SK-MEL-5 (cell line): ENCODE data around the gene CCDC197. TPM values are rescaled to one million over a fixed set of nuclear protein-coding genes. Genes with fewer than 3 reads are reported as not detected.

ENCODE experiments used
- DNase-seq: peaks from one replicate; pipeline ENCODE4 v3.0.0-alpha.2; 2016; ENCODE audit warnings: low read depth, low spot score
- in situ Hi-C: cut with HindIII; loops from 2 replicates; pipeline ENCODE4 v1.10.0; 2016; ENCODE audit warnings: low sequenced_read_pairs, high pct_unique_total_duplicates, low pct_unique_long_range_greater_than_20kb
- total RNA-seq: library from RNA; depleted of rRNA; stranded (reverse); fragments of >200 nt; shearing (Covaris generic); gene quantifications from 2 replicates; pipeline ENCODE4 v1.2.3, GENCODE V29; 2014

Gene CCDC197
- total RNA-seq, 1 experiment from 2014 or later, result not detected

DNA sequence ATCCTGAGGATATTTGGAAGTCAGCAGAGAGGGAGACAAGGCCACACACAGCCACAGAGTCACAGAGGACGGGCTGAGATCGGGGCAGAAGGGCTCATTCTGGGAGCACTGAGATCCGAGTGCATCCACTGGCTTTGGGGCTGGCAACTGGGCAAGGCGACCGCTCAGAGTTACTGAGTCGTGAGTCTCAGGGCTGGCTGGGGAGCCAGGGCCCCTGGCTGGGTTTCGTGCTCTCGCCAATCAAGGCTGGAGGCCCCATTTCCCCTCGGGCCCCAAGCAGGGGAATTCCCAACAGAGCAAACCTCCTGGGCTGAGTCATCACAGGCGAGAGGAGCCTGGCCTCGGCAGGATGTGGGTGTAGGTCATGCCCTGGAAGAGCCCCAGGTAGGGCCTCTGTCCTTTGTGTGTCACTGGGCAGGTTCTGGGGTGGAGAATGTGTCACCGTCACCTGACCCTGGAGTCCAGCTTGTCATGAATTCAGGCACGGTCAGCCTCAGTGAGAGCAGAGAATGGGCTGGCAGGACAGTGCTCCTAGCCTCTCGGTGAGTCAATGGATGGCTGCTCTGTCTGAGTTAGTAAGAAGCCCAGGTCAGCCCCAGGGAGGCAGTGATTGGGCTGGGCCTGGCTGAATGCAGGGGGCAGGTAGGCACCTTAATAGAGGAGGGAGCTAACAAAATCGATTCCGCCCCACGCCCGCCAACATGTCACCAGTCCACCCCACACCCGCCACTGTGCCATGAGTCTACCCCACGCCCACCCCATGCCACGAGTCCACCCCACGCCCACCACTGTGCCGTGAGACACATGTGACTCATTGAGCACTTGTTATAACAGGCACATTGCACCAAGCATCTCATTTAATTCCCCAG lies 37.6 kb upstream of the CCDC197 start:
- in situ Hi-C loops, result no loop called here
- peak; percentile 76 for DNase-seq

DNA sequence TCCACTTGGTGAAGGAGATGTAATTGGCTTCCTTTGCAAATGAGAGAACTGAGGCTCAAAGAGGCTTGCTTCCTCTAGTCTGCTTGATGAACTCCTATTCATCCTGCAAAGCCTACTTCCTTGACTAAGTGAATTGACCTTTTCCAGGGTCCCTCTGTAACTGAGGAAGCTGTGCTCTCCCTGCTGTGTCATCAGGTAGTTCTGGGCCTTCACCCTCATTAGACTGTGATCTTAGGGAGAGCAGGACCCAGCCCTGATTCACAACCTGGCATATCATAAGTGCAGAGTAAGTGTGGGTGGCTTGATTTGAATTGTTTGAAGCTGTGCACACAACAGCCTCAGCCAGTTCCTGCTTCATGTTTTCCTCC lies 37.0 kb upstream of the CCDC197 start:
- no peak for DNase-seq
- in situ Hi-C loops, result no loop called here

DNA sequence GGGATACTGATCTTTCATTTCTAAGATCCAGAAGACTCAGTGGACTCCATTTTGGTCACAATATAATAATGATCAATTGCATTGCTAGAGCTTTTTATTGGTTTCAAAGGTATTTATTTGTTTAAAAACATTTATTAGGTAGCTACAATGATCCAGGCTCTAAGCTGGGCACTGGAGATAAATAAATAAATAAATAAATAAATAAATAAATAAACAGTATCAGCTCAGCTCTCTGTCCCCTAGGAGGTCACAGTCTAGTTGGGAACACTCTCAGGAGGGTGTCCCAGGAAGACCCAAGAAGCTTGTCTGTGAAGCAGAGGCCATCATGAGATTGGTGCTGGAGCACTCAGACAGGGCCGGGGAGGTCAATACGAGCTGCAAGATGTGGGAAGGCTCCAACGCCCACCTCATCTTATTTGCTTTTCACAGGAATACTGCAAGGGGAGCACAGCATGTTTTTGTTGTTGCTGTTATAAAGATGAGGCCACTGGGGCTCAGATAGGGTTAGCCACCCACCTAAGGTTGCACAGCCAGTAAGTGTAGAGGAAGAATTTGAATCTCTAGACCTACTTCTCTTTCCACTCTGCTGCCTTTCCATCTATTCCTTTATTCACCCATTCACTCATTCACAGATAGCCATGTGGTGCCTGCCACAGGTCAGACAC lies 36.2 kb upstream of the CCDC197 start:
- no peak for DNase-seq
- in situ Hi-C loops, result no loop called here

DNA sequence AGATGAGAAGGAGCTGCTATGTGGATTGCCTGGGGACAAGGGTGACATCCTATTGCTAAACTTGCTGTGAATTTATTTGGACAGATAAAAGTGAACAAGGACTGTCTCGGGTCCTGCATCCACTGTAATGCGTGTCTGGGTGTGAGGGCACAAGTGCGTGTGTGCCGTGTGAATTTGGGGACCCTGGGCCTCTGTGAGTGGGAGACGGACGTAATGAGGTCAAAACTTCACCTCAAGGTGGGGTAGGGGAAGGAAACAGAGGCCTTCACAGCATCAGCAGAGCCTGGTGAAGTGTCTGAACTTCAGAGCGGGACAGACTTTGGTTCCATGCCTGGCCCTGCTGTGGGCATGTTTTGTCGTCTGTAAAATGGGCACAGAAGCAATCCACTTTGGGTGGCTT lies 35.5 kb upstream of the CCDC197 start:
- in situ Hi-C loops, result no loop called here
- DNase-seq, result no peak

DNA sequence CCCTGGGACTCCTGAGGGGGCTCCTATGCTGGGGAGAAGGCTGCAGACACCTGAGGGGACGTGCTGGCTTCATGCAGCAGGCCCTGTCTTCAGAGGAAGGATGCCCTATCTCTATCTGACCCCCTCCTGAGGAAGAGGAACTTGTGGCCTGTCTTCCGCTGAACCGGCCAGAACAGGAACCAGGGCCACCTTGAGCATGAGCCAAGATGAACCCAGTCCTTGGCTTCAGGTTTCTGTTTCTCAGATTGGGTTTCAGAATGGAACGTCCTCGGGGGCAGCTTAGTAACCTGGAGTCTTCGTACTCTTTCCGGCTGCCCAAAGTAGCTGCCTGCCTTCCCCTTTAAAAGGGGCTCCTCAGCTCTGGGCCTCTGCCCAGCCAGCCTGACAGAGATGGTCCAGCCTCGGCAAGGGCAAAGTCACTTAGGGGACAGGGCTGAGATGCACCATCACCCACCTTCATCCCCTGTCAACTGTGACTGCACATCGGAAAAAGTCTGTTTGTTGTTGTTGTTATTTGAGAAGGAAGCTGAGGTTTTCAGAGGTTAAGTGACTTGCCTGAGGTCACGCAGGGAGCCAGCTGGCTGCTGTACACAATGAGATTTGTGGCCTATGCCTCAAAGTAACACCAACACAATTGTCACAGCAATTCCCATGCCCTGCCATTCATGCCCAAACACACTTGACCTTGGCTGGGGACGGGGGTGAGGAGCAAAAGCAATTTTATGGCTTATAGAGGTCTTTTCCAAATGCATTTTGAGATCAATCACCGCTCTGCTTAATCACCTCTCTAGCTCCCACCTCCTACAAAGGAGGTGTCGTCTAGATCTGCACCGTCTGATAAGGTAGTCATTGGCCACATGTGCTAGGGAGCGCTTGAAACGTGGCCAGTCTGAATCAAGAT lies 34.1 kb upstream of the CCDC197 start:
- no peak for DNase-seq
- in situ Hi-C loops, result no loop called here

DNA sequence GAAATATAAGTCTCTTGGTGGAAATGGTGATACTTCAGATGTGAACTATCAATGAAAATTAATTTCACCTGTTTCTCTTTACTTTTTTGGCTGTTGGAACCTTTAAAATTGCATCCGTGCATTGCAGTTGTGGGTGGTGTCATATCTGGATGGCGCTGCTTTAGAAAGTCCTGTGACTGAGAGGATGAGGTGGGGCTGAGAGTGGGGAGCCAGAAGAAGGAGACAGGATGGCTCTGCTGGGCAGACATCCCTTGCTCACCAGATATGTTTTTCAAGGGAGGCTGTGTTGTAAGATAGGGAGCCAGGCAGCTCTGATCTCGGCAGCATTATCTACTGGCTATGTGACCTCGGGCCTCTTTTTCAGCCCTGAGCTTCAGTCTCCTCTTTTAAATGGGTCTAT lies 33.4 kb upstream of the CCDC197 start:
- DNase-seq, result no peak
- in situ Hi-C loops, result no loop called here

DNA sequence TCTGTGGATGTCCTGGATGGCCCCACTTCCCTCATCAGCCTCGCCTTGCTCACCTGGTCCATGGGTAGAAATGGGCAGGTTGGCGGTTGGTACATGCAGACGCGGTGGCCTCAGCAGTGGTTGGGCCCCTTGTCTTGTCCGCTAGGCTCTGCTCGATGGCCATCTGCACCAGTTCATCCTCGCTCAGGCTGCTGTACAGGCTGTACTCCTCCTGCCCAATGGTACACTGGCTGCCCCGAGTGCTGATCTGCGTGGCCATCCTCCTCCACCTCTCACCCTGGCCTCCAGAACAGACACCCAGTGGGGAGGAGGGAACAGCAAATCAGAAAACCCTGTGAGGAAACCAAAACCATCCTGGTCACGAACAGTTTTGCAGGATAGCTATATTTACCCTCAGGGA lies 32.8 kb upstream of the CCDC197 start:
- no peak for DNase-seq
- in situ Hi-C loops, result no loop called here

DNA sequence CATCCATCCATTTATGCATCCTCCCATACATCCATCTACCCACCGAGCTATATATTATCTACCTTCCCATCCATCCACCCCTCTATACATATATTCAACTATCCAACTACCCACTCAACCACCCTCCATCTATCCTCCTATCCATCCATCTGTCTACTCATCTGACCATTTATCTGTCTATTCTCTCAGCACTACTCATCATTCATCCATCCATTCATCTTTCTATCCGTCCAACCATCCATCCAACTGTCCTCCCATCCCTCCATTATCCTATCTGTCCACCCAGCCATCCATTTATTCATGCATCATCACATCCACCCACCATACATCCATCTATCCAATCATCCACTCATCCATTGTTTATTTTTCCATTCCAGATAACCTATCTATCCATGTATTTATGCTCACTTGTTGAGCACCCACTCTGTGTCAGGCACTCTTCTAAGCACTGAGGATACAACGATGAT lies 32.2 kb upstream of the CCDC197 start:
- in situ Hi-C loops, result no loop called here
- no peak for DNase-seq

DNA sequence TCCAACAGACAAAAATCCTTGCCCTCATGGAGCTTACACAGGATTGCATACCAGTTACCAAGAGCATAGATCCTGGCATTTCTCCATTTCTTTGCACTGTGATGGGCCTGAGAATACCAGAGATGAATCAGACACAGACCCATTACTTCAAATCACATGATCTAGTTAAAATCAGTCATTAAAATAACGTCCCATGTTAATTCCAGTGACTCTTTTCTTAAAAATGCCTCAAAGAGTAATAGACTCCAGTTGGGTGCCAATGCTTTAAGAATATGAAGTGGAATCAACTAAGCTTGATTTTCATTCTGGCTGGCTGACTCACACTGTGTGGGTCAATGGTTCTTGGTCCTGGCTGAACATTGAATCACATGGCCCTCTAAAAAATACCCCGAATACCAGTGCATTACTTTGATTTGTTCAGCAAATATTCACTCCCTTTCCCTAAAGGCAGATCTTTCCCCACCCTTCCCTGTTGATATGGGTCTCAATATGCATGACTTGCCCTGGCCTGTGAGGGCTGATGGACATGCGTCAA lies 31.7 kb upstream of the CCDC197 start:
- no peak for DNase-seq
- in situ Hi-C loops, result no loop called here

DNA sequence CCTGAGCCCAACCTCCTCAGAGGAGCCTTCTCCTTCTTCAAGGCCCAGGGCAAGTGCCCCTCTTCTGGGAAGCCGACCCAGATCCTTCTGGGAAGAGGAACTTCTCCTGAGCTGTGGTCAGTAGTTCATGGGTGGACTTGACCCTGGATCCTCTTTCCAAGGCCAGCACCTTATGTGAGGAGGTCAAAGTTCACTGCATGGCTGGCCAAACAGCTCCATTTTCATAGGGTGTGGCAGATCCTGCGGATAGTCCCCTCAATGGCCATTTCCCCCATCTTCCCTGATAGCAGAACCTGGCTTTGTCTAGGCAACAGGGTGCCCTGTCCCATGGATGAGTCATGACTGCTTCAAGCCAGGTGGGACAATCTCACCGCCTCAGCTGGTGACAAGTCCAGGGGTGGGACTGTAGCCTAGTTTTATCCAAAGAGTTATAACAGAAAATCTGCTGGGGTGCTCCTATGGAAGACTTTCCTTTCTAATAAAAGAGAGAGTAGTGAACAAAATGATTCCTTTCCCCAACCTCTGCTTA lies 31.1 kb upstream of the CCDC197 start:
- in situ Hi-C loops, result no loop called here
- DNase-seq, result no peak

DNA sequence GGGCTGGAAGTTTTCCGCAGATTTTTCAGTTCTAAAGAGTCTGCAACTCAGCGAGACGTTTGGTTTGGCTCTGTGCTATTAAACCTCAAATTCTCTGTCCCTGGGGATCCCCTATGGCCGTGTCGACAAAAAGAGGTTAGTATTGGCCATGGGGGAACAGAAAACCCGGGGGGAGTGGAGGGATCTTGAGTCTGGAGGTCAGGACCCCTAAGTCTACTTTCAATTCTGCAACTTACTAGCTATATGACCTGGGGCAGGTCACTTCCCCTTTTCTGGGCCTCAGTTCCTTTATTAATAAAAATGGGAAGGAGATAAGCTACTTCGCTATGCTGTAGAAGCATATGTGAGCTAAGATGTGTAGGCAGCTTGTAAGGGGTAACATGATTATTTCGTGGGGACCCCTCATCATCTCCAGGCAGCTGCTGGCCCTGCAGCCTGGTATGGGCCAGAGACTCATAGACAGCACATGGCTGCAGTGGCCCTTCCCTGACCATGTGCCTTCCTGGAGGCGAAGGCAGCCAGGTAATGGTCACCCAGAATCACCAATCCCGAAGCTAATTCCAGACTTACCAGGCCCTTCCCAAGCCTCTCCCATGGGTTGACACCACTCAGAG lies 29.4 kb upstream of the CCDC197 start:
- DNase-seq, result no peak
- in situ Hi-C loops, result no loop called here

DNA sequence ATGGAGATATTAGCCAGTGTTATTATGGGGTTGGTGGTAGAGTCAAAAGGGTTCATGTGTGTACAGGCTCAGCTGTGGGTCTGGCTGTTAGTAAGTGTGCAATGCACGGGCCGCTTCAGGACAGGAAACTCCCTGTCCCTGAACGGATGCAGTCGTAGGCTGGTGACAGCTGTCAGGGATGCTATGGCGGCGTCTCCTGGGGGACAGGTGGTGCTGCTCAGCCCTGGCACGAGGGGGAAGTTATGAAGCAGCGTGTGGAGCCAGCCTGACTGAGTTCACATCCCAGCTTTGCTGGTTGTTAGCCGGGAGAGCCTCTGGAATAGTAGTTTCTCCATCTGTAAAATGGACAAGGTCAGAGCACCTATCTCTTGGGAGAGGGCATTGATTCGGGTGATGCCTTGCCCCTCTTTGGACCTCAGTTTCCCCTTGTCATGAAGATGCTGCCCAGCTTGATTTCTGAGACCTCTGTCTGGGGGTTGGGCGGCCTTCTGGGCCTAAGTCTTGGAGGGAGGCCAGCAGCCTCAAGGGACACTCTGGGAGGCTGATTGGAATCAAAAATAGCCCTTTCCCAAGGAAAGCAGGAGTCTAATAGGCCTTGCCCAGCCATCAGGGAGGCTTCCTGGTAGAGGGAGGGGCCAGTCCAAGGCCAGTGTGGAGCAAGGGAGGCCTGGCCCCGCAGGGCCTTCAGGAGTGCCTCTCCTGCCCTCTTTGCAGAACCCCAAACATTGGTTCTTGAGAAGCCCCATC lies 27.8 kb upstream of the CCDC197 start:
- no peak for DNase-seq
- in situ Hi-C loops, result no loop called here

DNA sequence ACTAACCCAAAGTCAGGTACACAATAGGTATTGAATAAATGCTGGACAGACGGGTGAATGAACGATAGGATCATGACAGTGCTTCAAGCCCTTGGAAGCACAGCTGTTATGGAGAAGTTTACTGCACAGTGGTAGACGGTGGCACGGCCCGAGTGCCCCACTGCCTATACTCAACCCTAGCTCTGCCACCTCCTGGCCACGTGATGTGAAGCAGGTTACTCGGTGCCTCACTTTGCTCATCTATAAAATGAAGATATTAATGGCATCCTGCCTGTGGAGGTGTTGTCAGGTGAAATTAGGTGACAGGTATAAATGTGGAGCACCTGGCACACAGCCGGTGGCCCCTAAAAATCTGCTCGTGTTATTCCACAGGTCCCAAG lies 26.5 kb upstream of the CCDC197 start:
- in situ Hi-C loops, result no loop called here
- DNase-seq, result peak; percentile 36

DNA sequence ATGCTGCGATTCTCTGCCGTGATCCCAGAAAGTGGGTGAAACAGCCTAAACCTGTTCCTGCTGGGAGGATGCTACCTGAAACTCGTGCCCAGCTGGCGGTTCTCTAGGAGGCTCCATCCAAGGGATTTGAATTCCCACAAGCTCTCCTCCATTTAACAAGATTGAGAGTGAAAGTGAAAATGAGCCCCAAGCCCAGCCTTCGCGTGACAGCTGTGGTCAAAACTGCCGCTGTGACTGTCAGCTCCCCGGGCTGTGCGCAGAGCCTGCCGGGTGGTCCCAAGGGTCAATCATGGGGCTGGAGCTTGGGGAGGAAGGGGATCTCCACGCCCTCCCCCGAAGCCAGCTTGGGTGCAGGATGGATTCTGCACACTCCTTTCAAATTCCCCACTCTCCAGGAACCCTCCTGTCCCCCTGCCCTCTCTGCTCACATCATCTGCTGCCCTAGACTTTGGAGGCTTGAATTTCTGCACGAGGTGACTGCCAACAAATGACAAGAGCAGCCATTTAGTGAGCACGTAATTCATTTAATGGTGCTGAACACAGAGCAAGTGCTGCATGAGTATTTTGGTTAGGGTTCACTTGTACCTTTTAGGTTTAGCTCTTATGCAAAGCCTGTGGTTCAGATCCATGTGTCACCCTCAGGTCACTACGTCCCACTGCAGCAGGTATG lies 26.0 kb upstream of the CCDC197 start:
- in situ Hi-C loops, result no loop called here
- DNase-seq, result no peak

DNA sequence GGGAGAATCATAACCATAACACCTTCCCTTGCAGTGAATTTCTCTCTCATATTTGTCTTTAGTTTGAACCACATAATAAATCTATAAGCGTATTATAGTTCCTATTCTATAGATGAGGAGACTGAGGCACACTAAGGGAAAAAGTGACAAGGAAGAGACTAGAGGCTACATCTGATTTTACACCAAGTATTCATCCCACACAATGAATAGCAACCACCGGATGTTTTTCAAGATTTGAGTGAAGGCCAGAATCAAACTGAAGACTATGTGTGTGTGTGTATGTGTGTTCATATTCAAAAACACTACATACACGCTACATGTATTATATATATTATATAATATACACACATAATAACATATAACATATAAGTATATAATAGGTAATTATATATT lies 25.5 kb upstream of the CCDC197 start:
- in situ Hi-C loops, result no loop called here

DNA sequence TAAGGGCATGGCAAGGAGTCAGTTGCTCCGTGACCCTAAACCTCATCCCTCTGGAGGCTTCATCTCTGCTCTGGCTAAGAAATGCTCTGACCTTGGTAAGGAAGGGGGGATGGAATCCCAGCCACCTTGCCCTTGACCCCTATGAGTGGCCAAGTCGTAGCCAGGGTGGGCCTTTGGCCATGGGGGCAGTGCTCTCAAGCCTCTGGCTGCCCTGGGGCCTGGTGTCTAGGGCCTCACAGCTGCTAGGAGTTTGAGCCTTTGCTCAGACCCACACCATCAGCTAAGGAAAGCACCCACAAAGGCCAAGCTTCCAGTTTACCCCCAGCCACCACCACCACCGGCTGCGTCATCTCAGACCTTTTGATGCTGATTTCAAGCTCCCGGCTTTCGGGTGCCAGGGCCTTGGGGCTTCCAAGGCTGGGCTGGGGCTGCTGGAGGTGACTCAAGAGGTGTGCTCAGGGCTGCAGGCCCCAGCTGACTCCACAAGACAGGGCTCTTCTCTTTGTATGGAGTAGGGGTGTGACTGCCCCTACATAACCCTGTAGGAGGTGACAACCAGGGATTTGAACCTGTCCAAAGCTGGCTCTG lies 24.4 kb upstream of the CCDC197 start:
- in situ Hi-C loops, result no loop called here
- DNase-seq, result no peak

More for the DNA sequence above, 25.5 kb upstream of the CCDC197 start:
- no peak for DNase-seq
